ENCODE measurements around the gene PARVB.
"Not testable (repeated sequence)": the region's sequence is repeated elsewhere in the genome, so short reads cannot be mapped to it uniquely, and the experiment has no call there.

Gene PARVB

DNA sequence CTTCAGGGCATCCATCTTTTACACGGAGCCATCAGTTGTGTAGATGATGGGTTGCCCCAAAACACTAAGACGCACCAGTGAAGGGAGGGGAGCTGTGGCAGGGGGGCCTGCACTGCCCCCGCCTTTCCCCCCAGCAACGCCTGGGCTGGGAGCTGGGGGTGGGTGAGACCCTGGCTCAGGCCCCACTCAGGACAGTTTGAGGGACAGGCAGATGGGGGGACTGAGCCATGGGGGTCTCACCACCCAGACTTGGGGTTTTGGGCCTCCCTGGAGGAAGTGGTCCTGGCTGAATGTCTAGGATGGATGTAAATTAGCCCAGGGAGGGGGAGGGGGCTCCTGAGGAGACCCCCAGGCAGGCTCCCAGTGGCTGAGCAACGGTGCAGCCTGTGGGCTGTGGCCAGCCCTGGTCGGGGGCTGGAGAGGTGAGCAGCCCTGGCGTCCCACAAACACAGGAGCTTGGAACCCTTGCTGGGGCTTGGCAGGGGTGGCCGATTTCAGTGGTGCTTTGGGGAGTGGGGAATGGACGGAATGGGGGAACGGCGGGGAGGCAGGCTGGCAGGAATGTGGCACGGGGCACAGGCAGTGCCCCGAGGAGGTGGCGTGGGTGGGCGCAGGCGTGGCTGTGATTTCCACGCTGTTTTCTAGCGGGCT lies 6.1 kb downstream of the PARVB start:
- no peak for DNase-seq

DNA sequence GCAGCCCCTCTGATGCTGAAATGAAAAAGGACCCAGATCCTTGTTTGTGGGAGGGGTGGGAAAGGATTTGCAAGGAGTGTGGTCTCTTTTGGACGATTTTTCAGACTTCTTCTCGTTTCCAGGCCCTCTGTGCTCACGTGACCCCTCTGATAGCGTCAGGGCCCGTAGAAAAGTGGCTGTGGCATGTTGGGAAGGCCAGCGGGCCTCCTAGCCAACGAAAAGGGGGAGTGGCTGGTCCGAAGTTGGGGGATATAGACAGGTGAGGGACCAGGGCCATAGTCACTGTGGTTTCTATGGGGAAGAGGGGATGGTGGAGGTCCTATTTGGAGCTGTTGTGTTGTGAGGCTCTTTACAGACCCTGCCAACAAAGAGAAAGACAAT lies 6.6 kb downstream of the PARVB start:
- DNase-seq: no peak

DNA sequence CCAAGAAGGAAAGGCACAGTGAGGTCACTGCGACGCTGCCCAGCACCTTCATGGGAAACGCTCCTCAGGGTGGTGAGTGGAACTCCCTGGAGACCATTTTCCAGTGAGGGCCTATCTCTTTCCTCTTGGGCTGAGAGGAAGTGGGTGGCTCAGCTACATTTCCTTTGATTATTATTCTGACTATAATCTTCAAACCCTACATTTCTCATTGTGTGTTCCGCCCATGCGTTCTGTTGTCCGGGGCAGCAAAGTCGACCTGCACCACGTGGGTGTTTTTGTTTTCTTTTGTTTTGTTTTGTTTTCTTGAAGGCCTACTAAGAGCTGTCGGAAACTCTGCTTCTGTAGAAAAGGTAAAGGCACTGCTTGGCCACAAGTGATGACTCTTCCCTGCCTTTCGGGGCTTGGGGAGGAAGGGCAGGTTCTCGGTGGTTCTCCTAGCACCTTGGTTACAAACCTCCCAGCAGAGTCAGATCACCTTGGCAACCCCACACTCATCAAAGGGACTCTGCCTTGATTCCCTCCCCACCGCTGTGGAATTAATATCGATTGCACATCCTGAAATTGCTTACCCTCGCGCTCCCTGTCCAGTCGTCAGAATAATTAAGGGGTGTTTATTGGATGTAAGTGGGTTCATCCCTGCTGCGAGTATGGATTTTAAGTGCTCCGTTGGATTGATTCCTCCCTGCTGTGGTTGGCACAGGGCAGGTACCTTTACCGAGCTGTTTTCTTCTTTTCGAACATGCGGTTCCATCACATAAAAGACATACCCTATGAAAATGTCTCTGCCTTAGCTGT lies 7.3 kb downstream of the PARVB start:
- no peak for DNase-seq

DNA sequence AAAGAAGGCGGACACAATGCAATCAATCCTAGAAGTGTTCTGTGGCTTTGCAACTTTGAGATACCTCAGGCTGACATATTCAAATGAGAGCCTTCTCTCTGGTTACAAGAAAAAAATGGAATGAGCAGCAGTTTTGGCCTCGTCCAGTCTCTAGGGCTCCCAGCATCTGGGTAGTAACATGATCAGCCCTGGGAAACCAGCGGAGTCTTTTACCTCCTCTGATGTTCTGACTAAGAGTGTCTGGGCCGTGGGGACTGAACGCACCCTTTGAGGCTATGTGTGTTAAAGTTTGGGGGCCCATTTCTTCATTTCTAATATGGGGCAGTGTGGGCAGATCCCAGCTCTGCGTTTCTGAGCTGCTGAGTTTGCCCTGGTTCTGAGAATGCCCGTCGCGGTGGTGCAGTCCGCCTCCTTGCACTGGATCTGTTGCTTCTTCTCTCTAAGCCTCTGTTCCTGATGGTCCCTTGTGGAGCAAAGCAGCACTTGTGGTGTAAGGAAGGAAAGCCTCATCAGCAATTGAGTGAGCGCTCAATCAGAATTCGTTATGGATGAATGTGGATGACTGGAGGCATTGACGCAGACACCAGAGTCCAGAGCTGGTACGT lies 8.1 kb downstream of the PARVB start:
- peak; percentile 50 for DNase-seq

DNA sequence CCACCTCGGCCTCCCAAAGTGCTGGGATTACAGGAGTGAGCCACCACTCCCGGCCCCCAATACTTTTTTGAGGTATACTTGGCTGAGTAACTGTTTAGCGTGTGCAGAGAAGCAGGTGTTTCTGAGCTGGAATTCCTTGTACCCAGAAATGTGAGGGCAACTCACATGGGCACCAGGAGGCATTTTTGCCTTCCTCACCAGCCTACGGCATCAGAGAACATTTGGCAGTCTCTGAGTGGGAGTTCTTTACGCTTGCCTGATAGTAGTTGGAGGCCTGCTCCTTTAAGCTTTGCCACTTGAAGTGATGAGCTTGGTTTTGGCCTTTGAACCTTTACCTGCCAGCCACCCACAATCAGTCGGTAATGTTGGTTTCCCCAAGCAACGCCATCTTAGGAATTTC lies 9.2 kb downstream of the PARVB start:
- DNase-seq: no peak

DNA sequence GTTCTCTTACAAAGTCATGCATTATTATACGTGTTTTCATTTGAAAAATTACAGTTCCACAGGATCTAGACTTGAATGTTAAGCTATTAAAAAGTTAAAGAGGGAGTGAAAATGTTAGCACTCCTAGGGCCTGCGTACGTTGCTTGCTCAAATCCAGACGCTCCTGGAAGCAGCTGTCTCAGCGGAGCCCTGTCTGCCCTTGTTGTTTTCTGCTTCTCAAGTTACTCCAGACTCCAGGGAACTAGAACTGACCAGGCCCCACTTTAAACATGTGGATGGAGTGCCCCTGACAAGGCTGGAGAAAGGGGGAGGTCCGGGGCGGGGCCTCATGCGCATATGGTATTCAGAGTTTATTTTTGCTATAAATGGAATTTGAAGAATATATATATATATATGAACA lies 9.6 kb downstream of the PARVB start:
- peak; percentile 19 for DNase-seq

DNA sequence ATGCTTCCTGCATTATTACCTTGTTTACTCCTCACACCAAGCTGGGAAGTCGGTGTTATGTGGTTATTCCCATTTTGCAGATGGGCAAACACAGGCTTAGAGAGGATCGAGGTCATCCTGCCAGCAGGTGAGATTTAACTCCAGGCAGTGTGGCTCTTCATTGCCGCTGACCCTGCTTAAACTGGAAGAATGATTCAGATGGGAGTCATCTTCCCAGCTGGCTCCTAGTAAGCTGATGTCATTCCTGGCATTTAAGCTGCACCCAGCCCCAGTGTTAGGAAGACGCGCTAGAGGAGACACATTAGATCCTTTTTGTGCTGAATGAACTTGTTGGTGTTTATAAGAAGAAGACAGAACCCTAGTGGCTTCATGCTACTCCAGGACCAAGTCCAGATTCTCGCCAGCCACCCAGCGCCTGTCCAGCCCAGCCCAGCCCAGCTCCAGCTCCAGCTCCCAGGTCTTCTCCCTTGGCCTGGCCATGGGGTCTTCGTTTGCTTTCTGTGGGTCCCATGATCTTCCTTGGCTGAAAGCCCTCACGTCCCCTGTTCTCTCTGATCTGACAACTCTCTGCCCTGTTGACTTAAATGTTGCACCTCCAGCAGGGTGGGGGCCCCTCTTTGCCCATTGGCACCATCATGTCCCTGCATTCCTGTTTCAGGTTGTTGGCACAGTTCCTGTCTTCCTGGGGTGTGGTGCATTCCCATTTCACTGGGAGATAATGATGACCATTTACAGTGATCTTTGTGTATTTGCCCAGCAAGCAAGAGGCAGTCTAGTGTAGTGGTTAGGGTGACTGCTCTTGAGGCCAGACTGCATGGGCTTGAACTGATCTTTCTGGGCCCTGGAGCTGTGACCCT lies 13.6 kb downstream of the PARVB start:
- DNase-seq: no peak

DNA sequence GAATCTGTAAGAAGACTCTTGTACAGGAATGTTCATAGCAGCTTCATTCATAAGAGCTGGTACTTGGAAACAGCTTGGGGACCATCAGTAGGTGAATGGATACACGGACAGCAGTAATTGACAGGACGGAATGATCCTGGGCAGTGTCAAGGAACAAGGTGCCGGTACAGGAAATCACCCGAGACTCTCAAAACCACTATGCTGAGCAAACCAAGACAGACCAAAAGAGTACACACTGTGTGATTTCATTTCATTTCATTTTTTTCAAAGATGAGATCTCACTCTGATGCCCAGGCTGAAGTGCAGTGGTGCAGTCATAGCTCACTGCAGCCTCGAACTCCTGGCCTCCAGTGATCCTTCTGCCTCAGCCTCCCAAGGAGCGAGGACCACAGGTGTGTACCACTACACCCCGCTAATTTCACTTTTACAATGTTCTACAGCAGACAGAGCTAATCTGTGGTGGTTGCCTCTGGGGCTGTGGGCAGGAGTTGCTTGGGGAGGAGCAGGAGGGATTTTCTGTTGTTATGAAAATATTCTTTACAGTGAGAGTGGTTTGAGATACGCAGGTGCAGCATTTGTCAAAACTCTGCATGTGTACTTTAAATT lies 15.6 kb downstream of the PARVB start:
- no peak for DNase-seq

DNA sequence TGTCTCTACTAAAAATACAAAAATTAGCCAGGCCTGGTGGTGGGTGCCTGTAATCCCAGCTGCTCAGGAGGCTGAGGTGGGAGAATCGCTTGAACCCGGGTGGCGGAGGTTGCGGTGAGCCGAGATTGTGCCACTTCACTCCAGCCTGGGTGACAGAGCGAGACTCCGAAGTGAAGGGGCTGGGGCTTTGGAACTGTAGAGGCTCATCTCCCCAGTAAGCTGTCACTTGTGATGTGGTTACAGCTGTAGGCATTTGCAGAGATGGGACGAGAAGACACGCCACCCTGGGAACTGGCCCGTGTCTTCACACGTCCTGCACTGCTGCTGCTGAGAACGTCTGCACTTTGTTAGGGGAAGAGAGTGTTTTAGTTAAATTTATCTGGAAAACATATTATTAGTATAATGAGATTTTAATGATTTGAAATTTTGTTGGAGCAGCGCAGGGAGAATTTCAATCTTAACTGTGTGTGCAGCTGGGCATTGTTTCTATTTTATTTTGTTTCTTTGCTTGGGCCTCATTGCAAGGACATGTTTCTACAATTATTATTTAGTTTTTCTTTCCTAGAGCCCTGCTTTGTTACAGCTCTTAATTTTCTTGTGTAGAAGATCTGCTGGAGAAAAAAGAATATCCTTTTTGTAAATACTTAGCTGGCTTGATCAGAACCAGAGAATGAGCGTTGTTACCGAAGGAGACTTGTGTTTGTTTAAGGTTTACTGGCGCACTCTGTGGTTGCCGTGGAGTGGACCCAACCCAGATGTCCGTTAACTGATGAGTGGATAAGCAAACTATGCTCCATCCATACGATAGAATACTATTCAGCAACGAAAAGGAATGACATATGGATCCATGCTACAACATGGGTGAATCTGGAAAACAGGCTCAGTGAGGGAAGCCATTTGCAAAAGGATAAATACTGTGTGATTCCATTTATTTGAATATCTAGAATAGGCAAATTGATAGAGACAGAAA lies 18.4 kb downstream of the PARVB start:
- DNase-seq: no peak

DNA sequence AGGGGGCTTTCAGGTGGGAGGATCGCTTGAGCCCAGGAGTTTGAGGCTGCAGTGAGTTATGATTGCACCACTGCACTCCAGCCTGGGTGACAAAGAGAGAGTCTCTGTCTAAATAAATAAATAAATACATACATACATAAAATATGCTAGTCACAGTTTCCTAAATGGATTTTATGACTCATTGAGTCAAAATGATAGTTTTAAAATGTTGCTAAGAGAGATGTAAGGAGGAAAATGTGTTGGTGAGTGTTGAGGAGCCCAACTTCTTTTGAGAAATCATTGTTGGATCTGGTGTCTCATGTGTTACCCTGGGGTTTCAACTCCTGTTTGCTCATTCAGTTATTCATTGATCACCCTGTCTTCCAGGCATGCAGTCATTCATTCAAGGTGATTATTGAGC lies 21.0 kb downstream of the PARVB start:
- DNase-seq: no peak

DNA sequence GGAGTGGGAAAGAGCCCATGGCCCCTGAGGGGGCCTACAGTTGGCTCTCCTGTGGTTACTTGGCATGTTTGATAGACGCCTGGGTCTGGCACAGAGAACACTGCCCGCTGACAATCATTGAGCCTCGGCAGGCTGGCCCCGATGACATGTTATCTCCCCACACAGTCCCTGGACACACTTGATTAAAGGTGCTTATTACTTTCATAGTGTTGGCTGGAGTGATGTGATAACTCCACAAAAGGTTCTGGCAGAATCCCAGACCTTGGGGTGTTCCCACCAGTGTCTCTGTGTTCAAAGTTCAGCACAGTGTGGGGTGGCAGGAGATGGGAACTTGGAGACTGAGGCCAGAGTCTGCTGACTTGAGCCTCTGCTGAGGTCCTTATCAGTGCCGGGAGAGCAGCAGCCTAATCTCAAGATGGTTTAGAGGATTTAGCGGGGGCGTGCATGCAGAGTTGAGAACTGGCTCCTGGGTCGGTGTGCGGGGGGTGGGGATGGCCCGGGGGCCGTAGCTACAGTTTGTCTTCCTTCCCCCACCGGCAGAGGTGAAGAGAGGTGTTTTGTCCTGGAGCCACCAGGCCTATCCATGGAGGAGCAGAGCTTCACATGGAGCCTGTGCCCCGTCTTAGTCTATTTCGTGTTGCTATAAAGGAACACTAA lies 22.5 kb downstream of the PARVB start:
- no peak for DNase-seq

DNA sequence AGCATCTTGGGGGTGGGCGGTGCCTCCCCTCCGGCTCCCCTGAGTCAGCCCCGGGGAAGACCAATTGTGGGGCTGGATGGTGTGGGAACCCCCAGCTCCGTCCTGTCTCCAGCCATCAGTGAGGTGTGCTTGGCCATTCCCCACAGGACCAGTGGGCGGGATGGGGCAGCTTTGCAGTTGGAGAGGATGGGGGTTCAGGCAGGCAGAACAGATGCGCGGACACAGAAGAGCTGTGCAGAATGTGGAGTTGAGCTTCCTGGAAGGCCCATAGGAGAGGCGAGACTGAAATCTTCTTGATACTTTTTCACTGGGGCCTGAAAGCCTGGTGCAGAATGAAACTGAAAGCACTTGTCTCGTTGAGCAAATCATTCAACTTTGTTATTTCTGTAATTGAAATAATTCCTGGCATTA lies 23.8 kb downstream of the PARVB start:
- DNase-seq: no peak

DNA sequence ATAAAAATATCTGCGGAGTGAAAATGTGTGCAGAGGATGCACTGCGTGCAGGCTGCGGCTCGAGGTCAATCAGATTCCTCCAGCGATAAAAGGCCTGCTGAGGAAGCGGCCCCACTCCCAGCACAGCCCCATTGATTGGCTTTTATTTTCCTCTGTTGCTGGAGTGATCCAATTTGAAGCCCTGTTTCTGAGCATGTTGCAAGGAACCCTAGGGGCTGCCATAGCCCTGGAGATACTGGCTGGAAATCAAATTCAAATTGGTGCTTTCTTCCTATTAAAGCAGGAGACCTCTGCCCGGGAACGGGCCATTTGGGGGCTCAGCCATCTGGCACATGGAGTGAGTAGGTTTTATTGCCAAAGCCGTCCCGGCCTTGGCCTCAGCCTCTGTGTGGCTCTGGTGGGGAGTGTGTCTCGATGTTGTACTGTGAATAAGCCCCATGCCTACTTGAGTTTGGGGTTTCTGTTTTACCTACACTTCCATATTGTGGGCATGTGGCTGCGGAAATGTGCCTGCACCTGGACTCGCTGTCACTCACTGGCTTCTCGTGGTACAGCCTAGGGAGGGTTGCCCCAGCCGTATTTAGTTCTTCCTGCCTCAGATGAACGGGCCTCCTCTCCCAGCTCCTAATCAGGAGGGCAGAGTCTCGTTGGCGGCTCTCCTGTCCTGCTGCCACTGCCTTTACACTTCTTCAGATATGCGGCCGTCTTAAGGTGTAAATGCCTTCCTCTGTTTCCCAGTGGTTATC lies 25.6 kb downstream of the PARVB start:
- DNase-seq: peak; percentile 61

DNA sequence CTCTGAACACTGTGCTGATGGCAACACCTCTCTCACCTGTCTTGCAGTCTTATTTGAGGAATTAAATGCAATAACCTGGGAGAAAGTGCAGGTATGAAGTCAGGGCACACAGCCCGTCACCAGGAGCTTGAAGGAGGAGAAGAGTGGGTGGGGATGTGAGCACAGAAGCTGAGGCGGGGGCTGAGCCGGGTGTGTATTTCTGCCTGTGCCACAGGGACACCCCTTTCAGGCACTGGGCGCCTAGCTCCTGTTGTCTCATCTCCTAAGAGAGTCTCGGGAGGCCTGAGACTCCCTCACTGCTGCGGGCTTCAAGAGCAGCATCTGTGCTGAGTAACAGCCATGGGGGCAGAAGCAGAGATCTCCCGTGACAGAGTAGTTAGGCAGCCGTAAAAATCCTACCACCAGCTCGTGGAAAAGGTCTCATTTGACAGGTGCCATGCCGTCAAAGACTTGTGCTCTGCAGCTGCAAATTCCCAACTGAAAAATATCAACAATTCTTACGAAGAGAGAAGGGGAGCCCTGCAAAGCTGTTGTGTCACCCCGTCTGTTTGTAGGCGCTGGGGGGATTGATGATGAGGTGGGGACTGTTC lies 26.8 kb downstream of the PARVB start:
- DNase-seq: peak; percentile 15

DNA sequence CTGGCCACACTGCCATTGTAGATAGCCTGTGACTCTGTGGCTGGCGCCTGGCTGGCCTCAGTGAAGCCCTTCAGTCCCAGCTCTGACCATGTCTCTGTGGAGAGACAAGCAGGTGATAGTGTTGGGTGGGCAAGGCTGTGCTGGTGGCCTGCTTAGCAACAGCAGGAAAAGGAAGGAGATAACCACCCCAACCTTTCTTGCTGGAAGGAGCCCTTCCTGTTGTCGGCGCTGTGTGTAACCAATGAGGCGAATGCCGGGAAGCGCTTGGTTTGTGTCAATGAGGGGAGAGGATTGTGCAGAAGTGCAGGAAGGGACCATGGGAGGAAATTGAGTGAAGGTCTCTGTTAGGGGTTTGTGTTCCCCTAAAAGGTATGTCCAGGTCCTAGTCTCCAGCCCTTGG lies 27.3 kb downstream of the PARVB start:
- peak; percentile 11 for DNase-seq

DNA sequence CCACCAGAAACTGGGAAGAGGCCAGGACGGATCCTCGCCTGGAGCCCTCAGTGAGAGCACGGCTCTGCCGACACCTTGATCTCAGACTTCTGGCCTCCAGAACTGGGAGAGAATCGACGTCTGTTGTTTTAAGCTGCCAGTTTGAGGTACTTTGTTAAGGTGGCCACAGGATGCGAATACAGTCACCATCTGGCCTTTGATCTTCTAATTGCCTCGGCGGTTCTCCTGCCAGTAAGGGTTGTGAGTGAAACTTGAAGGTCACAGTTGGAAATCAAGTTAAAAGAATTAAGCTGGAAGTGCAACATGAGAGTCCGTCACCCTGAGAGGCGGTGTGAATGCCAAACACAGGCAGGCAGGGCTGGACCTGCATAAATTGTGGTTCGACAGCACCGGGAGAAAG lies 27.9 kb downstream of the PARVB start:
- no peak for DNase-seq

DNA sequence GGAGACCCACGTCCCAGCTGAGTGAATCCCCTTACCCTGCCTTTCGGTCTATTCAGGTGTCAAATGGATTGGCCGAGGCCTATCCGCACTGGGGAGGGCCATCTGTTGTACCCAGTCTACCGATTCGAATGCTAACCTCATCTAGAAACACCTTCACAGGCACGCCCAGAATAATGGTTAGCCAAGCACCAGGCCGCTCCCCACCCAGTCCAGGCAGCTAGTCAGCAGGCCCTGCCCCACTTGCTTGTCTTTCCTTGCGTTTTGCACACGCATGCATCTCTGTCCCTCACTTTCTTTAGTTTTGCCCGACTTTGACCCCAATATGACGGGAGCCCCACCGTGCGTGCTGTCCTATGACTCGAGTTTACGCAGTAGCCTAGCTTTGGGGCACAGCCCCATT lies 31.7 kb downstream of the PARVB start:
- no peak for DNase-seq

DNA sequence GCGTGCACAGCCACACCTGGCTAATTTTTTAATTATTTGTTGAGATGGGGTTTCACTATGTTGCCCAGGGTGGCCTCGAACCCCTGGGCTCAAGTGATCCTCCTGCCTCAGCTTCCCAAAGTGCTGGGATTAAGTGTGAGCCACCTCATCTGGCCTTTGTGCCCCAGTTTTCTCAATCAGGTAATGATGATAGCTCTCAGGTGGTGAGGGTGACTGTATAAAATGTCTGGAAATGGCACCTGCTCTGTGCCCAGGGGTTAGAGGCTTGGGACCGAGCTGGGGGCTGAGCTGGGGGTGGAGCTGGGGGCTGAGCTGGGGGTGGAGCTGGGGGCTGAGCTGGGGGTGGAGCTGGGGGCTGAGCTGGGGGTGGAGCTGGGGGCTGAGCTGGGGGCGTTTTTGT lies 32.5 kb downstream of the PARVB start:
- not testable (repeated sequence) for DNase-seq

DNA sequence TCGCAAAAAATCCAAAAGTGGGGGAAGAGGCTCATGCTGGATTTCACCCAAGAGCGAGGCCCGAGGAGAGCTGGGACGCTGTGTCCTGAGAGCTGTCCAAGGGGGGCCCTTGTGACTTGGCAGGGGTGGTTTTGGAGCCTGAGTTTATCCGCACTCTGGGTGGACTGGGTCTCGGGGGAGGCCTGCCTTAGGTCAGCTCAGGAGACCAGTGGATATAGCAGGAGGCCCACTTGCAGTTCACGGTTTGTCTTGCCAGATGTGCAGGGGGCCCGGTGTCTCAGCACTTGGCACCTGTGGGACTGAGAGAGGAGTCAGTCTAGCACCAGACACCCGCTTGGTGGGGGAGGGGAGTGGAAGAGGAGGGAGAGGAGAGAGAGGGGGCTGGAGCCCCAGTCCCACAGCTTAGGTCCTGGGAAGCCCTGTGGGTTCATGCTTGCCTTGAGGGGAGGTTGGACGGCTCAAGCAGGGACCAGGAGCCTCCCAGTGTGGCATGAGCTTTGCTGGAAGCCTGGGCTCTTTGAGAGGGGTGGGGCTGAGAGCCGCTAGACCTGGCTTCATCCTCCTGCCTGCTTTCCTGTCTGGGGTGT lies 33.4 kb downstream of the PARVB start:
- DNase-seq: no peak

Measured in retina (tissue), 1 donor.